ENCODE data around the gene KRTAP10-4. TPM values are rescaled to one million over a fixed set of nuclear protein-coding genes. Genes with fewer than 3 reads are reported as not detected.

The KRTAP10-4 gene
- total and polyA plus RNA-seq, 4 donors, result not detected

- Histone ChIP-seq H3K4me1 (ENCODE audit: control insufficient read depth in 4 of 4, insufficient read depth in 4 of 4, low read length in 3 of 4) (no peaks in the 10 kb centered on the region), H3K27ac (ENCODE audit: low read depth in 1 of 2, low read length in 2 of 2) (no peak overlapping the region), H3K4me3 (ENCODE audit: low read depth in 1 of 3, low read length in 3 of 3) (no peak overlapping the region), H3K36me3 (ENCODE audit: control insufficient read depth in 4 of 4, insufficient read depth in 3 of 4, low read depth in 1 of 4, low read length in 3 of 4) (no peaks in the 10 kb centered on the region), H3K9me3 (ENCODE audit: control insufficient read depth in 4 of 4, low read length in 3 of 4) (no peaks in the 10 kb centered on the region), H3K27me3 (ENCODE audit: control insufficient read depth in 4 of 4, insufficient read depth in 4 of 4, low read length in 3 of 4) (no peaks in the 10 kb centered on the region), H3K9ac (ENCODE audit: low read depth in 1 of 2, low read length in 2 of 2) (no peak overlapping the region)
- TF ChIP-seq HNF4A (conservative IDR thresholded peaks at IDR 0.05), result no peak
- TF ChIP-seq SP1 (IDR thresholded peaks at IDR 0.05), result no peak
- TF ChIP-seq FOXA2 (IDR thresholded peaks at IDR 0.05), result no peak
- no peak for TF ChIP-seq RXRA (IDR thresholded peaks at IDR 0.05)
- no peak for TF ChIP-seq YY1 (IDR thresholded peaks at IDR 0.05)
- no peak for TF ChIP-seq RAD21 (IDR thresholded peaks at IDR 0.05)
- TF ChIP-seq MAX (IDR thresholded peaks at IDR 0.05), result no peak
- DNase-seq (ENCODE audit: low spot score), result no peak
- 86% methylated on average over 21 of the region's 21 CpGs for WGBS
Observed at GRCh38 chr21:44533891-44534627, 39.5 kb upstream of the KRTAP10-4 start.

- no peak overlapping the region for H3K4me3 ChIP-seq (ENCODE audit: low read depth in 1 of 3, low read length in 3 of 3)
- H3K27me3 ChIP-seq (ENCODE audit: control insufficient read depth in 4 of 4, insufficient read depth in 4 of 4, low read length in 3 of 4), result no peaks in the 10 kb centered on the region
- H3K36me3 ChIP-seq (ENCODE audit: control insufficient read depth in 4 of 4, insufficient read depth in 3 of 4, low read depth in 1 of 4, low read length in 3 of 4), result no peaks in the 10 kb centered on the region
- 94% methylated on average over 6 of the region's 6 CpGs for WGBS
- H3K9me3 ChIP-seq (ENCODE audit: control insufficient read depth in 4 of 4, low read length in 3 of 4), result no peaks in the 10 kb centered on the region
- no peak overlapping the region for H3K27ac ChIP-seq (ENCODE audit: low read depth in 1 of 2, low read length in 2 of 2)
- no peak for TF ChIP-seq ATF3 (IDR thresholded peaks at IDR 0.05)
- TF ChIP-seq HNF4G (IDR thresholded peaks at IDR 0.05), result no peak
- TF ChIP-seq JUND (IDR thresholded peaks at IDR 0.05), result no peak
- TF ChIP-seq, protein P1, sequence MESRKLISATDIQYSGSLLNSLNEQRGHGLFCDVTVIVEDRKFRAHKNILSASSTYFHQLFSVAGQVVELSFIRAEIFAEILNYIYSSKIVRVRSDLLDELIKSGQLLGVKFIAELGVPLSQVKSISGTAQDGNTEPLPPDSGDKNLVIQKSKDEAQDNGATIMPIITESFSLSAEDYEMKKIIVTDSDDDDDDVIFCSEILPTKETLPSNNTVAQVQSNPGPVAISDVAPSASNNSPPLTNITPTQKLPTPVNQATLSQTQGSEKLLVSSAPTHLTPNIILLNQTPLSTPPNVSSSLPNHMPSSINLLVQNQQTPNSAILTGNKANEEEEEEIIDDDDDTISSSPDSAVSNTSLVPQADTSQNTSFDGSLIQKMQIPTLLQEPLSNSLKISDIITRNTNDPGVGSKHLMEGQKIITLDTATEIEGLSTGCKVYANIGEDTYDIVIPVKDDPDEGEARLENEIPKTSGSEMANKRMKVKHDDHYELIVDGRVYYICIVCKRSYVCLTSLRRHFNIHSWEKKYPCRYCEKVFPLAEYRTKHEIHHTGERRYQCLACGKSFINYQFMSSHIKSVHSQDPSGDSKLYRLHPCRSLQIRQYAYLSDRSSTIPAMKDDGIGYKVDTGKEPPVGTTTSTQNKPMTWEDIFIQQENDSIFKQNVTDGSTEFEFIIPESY (IDR thresholded peaks at IDR 0.05), result no peak
- TF ChIP-seq EGR1 (IDR thresholded peaks at IDR 0.05; ENCODE audit: low read depth in 2 of 2), result no peak
- TF ChIP-seq YY1 (IDR thresholded peaks at IDR 0.05), result no peak
- no peak for TF ChIP-seq RXRA (IDR thresholded peaks at IDR 0.05)
- TF ChIP-seq SP1 (IDR thresholded peaks at IDR 0.05), result no peak
- H3K4me1 ChIP-seq (ENCODE audit: control insufficient read depth in 4 of 4, insufficient read depth in 4 of 4, low read length in 3 of 4), result no peaks in the 10 kb centered on the region
- no peak for DNase-seq (ENCODE audit: low spot score)
- no peak overlapping the region for H3K9ac ChIP-seq (ENCODE audit: low read depth in 1 of 2, low read length in 2 of 2)
Observed at GRCh38 chr21:44534688-44535087, 38.8 kb upstream of the KRTAP10-4 start.

DNA sequence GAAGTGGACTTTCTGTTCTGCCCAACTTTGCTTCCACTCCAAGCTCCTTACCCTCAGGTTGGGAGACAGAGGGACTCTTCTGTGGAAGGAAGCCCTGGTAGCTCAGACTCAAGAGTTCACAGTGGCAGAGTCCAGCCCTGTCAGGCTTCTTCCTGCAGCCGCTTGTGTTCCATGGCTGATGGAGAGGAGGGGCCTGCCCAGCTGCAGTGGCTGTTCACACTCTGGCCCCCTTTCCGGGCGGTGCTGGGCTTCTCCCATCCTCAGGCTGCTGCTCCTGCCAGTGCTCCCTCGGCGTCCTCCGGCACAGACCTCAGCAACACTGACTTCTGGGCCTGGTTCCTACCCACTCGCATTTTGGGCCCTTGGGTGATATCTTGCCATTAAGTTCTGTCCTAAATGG lies 37.6 kb upstream of the KRTAP10-4 start:
- no peaks in the 10 kb centered on the region for H3K9me3 ChIP-seq (ENCODE audit: control insufficient read depth in 4 of 4, low read length in 3 of 4)
- H3K4me3 ChIP-seq (ENCODE audit: low read depth in 1 of 3, low read length in 3 of 3), result no peak overlapping the region
- WGBS, result 73% methylated on average over 7 of the region's 7 CpGs
- no peaks in the 10 kb centered on the region for H3K4me1 ChIP-seq (ENCODE audit: control insufficient read depth in 4 of 4, insufficient read depth in 4 of 4, low read length in 3 of 4)
- H3K27me3 ChIP-seq (ENCODE audit: control insufficient read depth in 4 of 4, insufficient read depth in 4 of 4, low read length in 3 of 4), result no peaks in the 10 kb centered on the region
- TF ChIP-seq FOXA2 (IDR thresholded peaks at IDR 0.05) (no peak), SP1 (IDR thresholded peaks at IDR 0.05) (no peak), TAF1 (conservative IDR thresholded peaks at IDR 0.05) (no peak), FOXA1 (IDR thresholded peaks at IDR 0.05) (no peak), EGR1 (IDR thresholded peaks at IDR 0.05; ENCODE audit: low read depth in 2 of 2) (no peak), GABPA (IDR thresholded peaks at IDR 0.05 in 1 of 2, conservative IDR thresholded peaks at IDR 0.05 in 1 of 2) (no peak), ATF3 (IDR thresholded peaks at IDR 0.05) (no peak)
- no peak overlapping the region for H3K9ac ChIP-seq (ENCODE audit: low read depth in 1 of 2, low read length in 2 of 2)
- H3K27ac ChIP-seq (ENCODE audit: low read depth in 1 of 2, low read length in 2 of 2), result no peak overlapping the region
- no peak for DNase-seq (ENCODE audit: low spot score)
- H3K36me3 ChIP-seq (ENCODE audit: control insufficient read depth in 4 of 4, insufficient read depth in 3 of 4, low read depth in 1 of 4, low read length in 3 of 4), result no peaks in the 10 kb centered on the region
